Erythroblast (primary cell): ENCODE results near the gene PDE7B.

Source experiments
- GATA1 ChIP-seq: IDR thresholded peaks from 2 replicates; pipeline ENCODE4 v1.6.1; 2011; ENCODE audit warnings: low read depth, mild to moderate bottlenecking, control low read depth, low read length, moderate library complexity
- POLR2A ChIP-seq: IDR thresholded peaks from 2 replicates; pipeline ENCODE4 v1.6.1; 2011; ENCODE audit warnings: mild to moderate bottlenecking, low read length

- no peak for TF ChIP-seq POLR2A
- TF ChIP-seq GATA1, result no peak
Measured at GRCh38 chr6:136158971-136159370, 307.5 kb downstream of the PDE7B start.
